Caco-2 (cell line): ENCODE results near the gene HMCN2. TPM values are rescaled to one million over a fixed set of nuclear protein-coding genes. Genes with fewer than 3 reads are reported as not detected.

Experiments
- BruUV-seq: library from RNA; stranded (reverse); fragments of 400-500 nt; replicated peaks from 2 replicates; lab custom pipeline; 2021; lab: Mats Ljungman, UMichigan
- CTCF ChIA-PET: fragments of 300-600 bp; sonication (Branson Sonifier 250); formaldehyde crosslinking; loops from one replicate; lab custom pipeline; 2022; ENCODE audit warnings: antibody characterized with exemption; lab: Charles Lee
- POLR2A ChIA-PET: fragments of 300-600 bp; sonication (Branson Sonifier 250); formaldehyde crosslinking; loops from one replicate; lab custom pipeline; 2022; ENCODE audit warnings: antibody characterized with exemption; lab: Charles Lee
- DNase-seq, 2 experiments: peaks; one replicate each; pipeline versions ENCODE4 v3.0.0 to v3.0.0-alpha.2; 2020 to 2022
- H3K27me3 ChIP-seq: replicated peaks from 2 replicates; pipeline ENCODE4 v1.6.0; 2011; ENCODE audit warnings: low read length; ENCODE audit not compliant: control insufficient read depth, insufficient read depth
- H3K36me3 ChIP-seq: 2 replicates; pipeline ENCODE4 v1.5.1; 2011; ENCODE audit warnings: low read length; ENCODE audit not compliant: control insufficient read depth, insufficient read depth
- H3K4me1 ChIP-seq: fragments of 250-450 bp; sonication (Bioruptor Pico); 2 replicates; pipeline ENCODE4 v1.5.1; 2020; ENCODE audit warnings: mild to moderate bottlenecking
- H3K4me3 ChIP-seq: 2 replicates; pipeline ENCODE4 v1.5.1; 2011; ENCODE audit warnings: low read depth, mild to moderate bottlenecking, control low read depth, low read length
- H3K9me3 ChIP-seq: fragments of 250-450 bp; sonication (Bioruptor Pico); 2 replicates; pipeline ENCODE4 v1.5.1; 2020; ENCODE audit warnings: mild to moderate bottlenecking, moderate library complexity
- H3K27ac Mint-ChIP-seq: one replicate; pipeline ENCODE4 v1.8.0; 2022; ENCODE audit warnings: mixed read lengths; ENCODE audit not compliant: unreplicated experiment
- H3K27me3 Mint-ChIP-seq: one replicate; pipeline ENCODE4 v1.8.0; 2022; ENCODE audit warnings: mixed read lengths; ENCODE audit not compliant: insufficient read depth, unreplicated experiment
- H3K36me3 Mint-ChIP-seq: one replicate; pipeline ENCODE4 v1.8.0; 2022; ENCODE audit warnings: mild to moderate bottlenecking, mixed read lengths; ENCODE audit not compliant: insufficient read depth, unreplicated experiment
- H3K4me1 Mint-ChIP-seq: one replicate; pipeline ENCODE4 v1.8.0; 2022; ENCODE audit warnings: low read depth, mixed read lengths; ENCODE audit not compliant: unreplicated experiment
- H3K4me3 Mint-ChIP-seq: one replicate; pipeline ENCODE4 v1.8.0; 2022; ENCODE audit warnings: mild to moderate bottlenecking, moderate library complexity, mixed read lengths; ENCODE audit not compliant: unreplicated experiment
- H3K9me3 Mint-ChIP-seq: one replicate; pipeline ENCODE4 v1.8.0; 2022; ENCODE audit warnings: mixed read lengths; ENCODE audit not compliant: unreplicated experiment
- CTCF ChIP-seq, 2 experiments: fragments of 200-600 bp in 1 of 2; IDR thresholded peaks; 1 replicate in 1 of 2; 2 replicates in 1 of 2; pipeline versions ENCODE4 v1.5.1 to v1.8.0; 2011 to 2022; ENCODE audit warnings: antibody characterized with exemption in 1 of 2, control low read depth in 1 of 2, inconsistent platforms in 1 of 2, low read depth in 1 of 2, low read length in 1 of 2, mild to moderate bottlenecking in 1 of 2, moderate library complexity in 1 of 2; ENCODE audit not compliant: insufficient read depth in 1 of 2, severe bottlenecking in 1 of 2, unreplicated experiment in 1 of 2
- intact Hi-C: fragments of 100-400 bp; cut with micrococcal nuclease; formaldehyde crosslinking; loops from one replicate; pipeline ENCODE4 v1.10.0; 2022; ENCODE audit not compliant: unreplicated experiment
- total RNA-seq: library from RNA; stranded (reverse); gene quantifications from 2 replicates; pipeline ENCODE4 v1.2.3, GENCODE V29; 2022

HMCN2 gene
- total RNA-seq, 1 experiment from 2014 or later: 0.41 TPM

GRCh38 chr9:130442746-130443455 lies 177.3 kb downstream of the HMCN2 start:
- POLR2A ChIA-PET: no interaction called here
- H3K4me1 ChIP-seq: peaks cover 24% of the 10 kb centered on the region
- H3K9me3 Mint-ChIP-seq: peaks cover 13% of the 10 kb centered on the region
- BruUV-seq: no TSS peak
- peaks cover 5% of the 10 kb centered on the region for H3K9me3 ChIP-seq
- peak overlapping the region; percentile 33 for H3K4me3 Mint-ChIP-seq
- no peaks in the 10 kb centered on the region for H3K36me3 Mint-ChIP-seq
- intact Hi-C loops: no loop called here
- no peaks in the 10 kb centered on the region for H3K27me3 Mint-ChIP-seq
- CTCF ChIA-PET: no interaction called here
- H3K36me3 ChIP-seq: no peaks in the 10 kb centered on the region
- no peaks in the 10 kb centered on the region for H3K27me3 ChIP-seq
- H3K4me1 Mint-ChIP-seq: peaks cover 24% of the 10 kb centered on the region
- DNase-seq: no peak
- no peak overlapping the region for H3K4me3 ChIP-seq
- no peak overlapping the region for H3K27ac Mint-ChIP-seq
- TF ChIP-seq CTCF (IDR thresholded peaks at IDR 0.05; ENCODE audit: insufficient read depth in 1 of 2, low read depth in 1 of 2, low read length in 1 of 2, severe bottlenecking in 1 of 2, unreplicated experiment in 1 of 2): no peak

- Mint-ChIP-seq H3K4me1 (peaks cover 27% of the 10 kb centered on the region), H3K4me3 (peak overlapping the region; percentile 33), H3K36me3 (peaks cover 5% of the 10 kb centered on the region), H3K9me3 (peaks cover 13% of the 10 kb centered on the region), H3K27me3 (no peaks in the 10 kb centered on the region), H3K27ac (no peak overlapping the region)
- no TSS peak for BruUV-seq
- Histone ChIP-seq H3K9me3 (peaks cover 5% of the 10 kb centered on the region), H3K4me3 (no peak overlapping the region), H3K36me3 (no peaks in the 10 kb centered on the region), H3K27me3 (no peaks in the 10 kb centered on the region), H3K4me1 (peaks cover 28% of the 10 kb centered on the region)
- no peak for DNase-seq
- no peak for TF ChIP-seq CTCF (IDR thresholded peaks at IDR 0.05; ENCODE audit: insufficient read depth in 1 of 2, low read depth in 1 of 2, low read length in 1 of 2, severe bottlenecking in 1 of 2, unreplicated experiment in 1 of 2)
- intact Hi-C loops: no loop called here
- POLR2A ChIA-PET: no interaction called here
- CTCF ChIA-PET: no interaction called here
Observed at GRCh38 chr9:130443456-130443801, 177.9 kb downstream of the HMCN2 start.

- ChIA-PET POLR2A (no interaction called here), CTCF (no interaction called here)
- TF ChIP-seq CTCF (IDR thresholded peaks at IDR 0.05; ENCODE audit: insufficient read depth in 1 of 2, low read depth in 1 of 2, low read length in 1 of 2, severe bottlenecking in 1 of 2, unreplicated experiment in 1 of 2): no peak
- H3K36me3 ChIP-seq: no peaks in the 10 kb centered on the region
- peak overlapping the region; percentile 76 for H3K4me3 Mint-ChIP-seq
- no peak for DNase-seq
- H3K36me3 Mint-ChIP-seq: peaks cover 5% of the 10 kb centered on the region
- H3K4me1 ChIP-seq: peaks cover 28% of the 10 kb centered on the region
- intact Hi-C loops: no loop called here
- H3K9me3 Mint-ChIP-seq: peaks cover 13% of the 10 kb centered on the region
- H3K9me3 ChIP-seq: peaks cover 5% of the 10 kb centered on the region
- H3K27ac Mint-ChIP-seq: no peak overlapping the region
- H3K4me1 Mint-ChIP-seq: peaks cover 27% of the 10 kb centered on the region
- BruUV-seq: no TSS peak
- no peaks in the 10 kb centered on the region for H3K27me3 Mint-ChIP-seq
- peak overlapping the region; percentile 74 for H3K4me3 ChIP-seq
- H3K27me3 ChIP-seq: no peaks in the 10 kb centered on the region
Observed at GRCh38 chr9:130443840-130444492, 178.4 kb downstream of the HMCN2 start.
